ENCODE results near the gene SIGLEC7.
A peak's percentile ranks its signal among the peaks of the same experiment; 100 is the strongest.
"Not testable (repeated sequence)": the region's sequence is repeated elsewhere in the genome, so short reads cannot be mapped to it uniquely, and the experiment has no call there.

Gene SIGLEC7

DNA sequence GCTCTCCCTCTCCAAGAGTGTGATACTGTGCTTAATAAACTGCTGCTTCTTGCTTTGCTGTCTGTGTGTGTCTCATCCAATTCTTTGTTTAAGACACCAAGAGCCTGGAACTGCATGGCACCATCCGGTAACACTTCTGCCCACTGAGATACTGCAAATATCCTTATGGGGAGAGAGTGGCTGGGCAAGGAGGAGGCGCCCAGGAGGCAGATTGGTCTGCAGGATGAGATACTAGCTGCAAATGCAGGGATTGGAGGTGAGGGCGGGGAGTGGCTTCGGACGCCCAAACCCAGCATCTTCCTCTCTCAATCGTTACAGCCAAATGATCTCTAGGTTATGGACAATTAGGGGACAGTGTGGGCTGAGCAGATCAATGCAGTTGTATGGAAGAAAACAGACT lies 1.7 kb upstream of the SIGLEC7 start:
- no peak for DNase-seq

DNA sequence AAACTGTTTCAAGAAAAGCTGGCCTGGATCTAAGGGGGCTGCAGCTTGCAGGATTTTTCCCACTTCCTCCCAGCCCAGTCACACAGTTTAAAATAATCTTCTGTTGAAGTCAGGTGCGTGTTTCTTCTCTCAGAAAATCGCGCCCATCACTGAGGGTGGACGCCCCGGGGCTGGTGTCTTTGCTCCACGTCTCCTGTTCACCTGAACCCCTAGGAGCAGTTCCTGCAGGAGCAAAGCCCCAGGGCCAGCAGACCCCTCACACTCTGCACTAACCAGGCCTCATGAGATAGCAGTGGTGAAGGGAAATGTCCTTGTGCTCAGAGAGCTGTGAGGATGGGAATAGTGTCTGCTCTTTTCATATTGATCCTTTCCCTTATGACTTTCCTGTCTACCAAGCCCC lies 920 bp upstream of the SIGLEC7 start:
- no peak for DNase-seq

DNA sequence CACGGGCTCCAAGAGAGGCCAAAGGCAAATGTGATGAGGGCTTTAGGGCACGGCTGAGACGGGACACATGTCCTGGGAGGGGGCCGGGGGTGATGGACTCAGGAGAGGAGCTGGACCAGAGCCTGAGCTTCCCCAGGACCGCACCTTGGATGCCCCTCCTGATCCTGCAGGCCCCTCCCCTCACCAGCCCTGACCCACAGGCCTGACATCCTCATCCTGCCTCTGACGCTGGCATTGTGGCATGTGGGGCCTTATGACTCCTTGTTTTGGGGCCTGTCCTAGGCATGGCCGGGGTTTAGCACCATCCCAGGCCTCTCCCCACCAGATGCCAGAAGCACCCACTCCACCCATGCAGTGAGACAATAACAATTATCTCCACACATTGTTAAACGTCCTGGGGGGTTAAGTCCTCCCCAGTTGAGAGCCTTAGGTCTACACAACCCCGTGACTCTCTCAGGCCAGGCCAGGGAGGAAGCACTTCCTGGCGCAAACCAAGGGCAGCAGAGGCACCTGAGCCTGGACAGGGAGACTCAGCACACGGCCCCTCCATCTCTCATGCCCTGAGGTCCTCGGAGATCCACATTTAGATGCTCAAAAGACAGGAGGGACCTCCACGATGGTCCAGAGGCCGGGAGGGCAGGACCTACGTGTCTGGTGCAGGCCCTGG lies 841 bp downstream of the SIGLEC7 start:
- DNase-seq: not testable (repeated sequence)

DNA sequence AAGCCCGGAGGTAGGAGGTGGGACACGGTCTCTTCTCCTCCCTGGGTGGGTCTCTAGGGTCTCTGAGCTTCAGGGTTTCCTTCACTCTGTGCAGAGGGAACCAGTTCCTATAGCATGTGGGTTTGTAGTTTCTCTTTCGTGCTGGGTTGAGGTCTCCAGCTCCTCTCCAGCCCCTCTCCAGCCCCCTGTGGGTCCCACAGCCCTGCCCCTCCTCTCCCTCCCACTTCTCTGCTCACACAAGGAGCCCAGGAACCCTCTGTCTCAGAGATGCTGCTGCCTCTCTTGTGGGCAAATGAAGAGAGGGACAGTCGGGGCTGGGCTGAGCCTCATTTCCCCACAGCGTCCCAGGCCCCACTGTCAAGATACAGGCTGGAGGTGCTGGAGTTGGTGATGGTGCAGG lies 1.4 kb downstream of the SIGLEC7 start:
- no peak for DNase-seq

GRCh38 chr19:51144482-51145045 lies 2.5 kb downstream of the SIGLEC7 start:
- no peak for DNase-seq

GRCh38 chr19:51145916-51146493 lies 3.9 kb downstream of the SIGLEC7 start:
- no peak for DNase-seq

DNA sequence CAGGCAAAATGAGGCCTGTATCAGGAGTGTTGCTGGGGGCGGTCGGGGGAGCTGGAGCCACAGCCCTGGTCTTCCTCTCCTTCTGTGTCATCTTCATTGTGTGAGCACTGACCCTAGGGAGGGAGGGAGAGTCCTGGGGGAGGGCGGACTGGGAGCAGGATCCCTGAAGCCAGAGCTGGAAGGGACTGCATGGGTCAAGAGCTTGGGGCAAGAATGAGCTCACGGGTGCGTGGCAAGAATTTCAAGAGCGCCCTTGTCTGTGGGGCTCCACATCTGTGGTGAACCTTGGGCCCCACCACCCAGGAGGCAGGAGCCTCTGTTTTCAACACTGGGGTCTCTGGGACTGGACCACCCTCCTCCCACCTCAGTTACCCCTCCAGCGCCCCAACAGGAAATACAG lies 4.7 kb downstream of the SIGLEC7 start:
- no peak for DNase-seq

GRCh38 chr19:51147663-51148062 lies 5.6 kb downstream of the SIGLEC7 start:
- no peak for DNase-seq

- DNase-seq: no peak
Observed at GRCh38 chr19:51148580-51148979, 6.5 kb downstream of the SIGLEC7 start.

DNA sequence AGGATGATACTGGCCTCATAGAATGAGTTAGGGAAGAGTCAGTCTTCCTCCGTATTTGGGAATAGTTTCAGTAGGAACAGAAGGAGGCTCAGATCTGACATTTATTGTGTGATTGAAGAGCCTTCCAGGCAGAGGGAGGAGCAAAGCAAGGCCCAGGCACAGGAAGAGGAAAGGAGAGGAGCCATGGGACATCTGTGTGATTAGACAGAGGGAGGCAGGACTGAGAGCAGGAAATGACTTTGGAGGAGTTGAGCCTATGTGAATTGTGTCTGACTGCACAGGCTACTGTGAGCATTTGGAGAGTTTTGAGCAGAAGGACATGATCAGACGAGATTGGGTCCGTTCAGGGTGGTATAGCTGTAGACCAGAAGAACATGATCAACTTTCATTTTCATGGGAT lies 8.5 kb downstream of the SIGLEC7 start:
- no peak for DNase-seq

DNA sequence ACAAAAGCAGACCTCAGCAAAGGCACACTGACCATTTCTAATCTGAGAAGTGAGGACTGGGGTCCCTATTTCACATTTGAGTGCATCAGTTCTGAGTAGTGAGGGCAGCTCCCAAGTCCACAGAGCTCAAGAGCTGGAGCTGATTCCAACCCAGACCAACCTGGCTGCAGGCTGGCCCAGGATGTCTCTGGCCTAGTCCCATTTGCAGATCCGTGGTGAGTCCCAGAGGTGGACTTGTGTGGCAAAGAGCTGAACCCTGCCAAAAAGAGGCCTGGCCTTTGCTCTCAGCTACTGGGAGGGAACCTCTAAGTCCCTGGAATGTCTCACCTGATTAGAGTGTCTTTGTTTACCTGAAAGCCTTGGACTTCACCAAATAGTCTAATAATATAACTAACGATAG lies 14.6 kb downstream of the SIGLEC7 start:
- DNase-seq: no peak

- no peak for DNase-seq
Observed at GRCh38 chr19:51157265-51157664, 15.2 kb downstream of the SIGLEC7 start.

DNA sequence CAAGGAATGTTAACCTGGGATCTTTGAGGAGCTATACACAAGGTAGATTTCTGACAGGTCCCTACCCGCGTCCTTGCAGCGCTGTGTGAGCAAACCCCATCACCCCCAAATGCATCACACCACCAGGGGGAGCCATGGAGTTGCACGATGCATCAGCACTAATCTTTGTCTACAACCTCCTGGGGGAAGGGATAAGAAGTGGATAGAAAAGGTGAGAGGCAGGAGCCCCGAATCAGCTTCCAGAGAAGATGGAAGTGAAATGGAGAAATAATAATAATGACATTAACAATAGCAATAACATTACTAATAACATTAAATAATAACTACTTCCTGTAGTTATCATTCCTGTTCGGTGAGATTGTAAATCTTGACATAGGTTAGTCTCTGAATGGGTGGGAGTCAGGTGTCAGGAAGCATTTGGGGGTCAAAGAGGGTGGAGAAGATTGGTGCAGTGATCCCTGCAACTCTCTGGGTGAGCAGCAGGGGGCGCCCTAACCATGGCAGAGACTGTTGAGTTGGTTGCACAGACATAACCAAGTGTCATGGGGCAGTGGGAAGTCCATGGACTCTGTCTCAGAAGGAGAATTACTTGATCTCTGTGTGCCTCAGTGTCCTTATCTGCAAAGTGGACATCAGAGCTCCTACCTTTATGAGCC lies 16.5 kb downstream of the SIGLEC7 start:
- DNase-seq: peak; percentile 8

- DNase-seq: no peak
Observed at GRCh38 chr19:51159656-51160055, 17.6 kb downstream of the SIGLEC7 start.

- DNase-seq: no peak
Observed at GRCh38 chr19:51161266-51161665, 19.2 kb downstream of the SIGLEC7 start.

DNA sequence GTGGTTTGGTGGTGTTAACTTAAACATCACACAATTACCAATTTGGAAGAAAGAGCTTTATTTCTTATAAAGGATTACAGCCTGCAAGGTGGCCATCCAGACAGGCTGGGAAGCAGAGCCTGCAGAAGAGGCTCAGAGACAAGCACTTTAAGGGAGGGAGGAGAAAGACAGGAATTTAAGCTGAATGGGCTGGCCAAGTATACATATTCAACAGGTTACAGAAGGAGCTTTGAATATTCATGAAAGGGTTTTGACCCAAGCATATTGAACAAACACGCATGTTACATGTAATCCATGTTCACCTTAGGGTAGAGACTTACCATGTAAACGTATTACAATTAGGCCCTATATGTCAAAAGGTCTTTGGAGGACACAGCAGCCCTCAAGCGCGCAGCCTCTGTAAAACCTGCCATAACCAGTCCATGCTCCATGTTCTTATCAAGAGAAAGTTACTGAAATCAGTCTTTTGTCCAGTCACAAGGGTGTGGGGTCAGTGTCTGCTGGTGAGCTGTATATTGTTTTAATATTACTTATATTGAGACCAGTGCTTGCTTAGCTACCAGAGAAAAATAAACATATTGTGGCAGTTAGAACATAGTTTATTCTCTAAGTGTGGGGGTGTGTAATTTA lies 19.9 kb downstream of the SIGLEC7 start:
- DNase-seq: no peak

- no peak for DNase-seq
Observed at GRCh38 chr19:51163257-51163656, 21.2 kb downstream of the SIGLEC7 start.

DNA sequence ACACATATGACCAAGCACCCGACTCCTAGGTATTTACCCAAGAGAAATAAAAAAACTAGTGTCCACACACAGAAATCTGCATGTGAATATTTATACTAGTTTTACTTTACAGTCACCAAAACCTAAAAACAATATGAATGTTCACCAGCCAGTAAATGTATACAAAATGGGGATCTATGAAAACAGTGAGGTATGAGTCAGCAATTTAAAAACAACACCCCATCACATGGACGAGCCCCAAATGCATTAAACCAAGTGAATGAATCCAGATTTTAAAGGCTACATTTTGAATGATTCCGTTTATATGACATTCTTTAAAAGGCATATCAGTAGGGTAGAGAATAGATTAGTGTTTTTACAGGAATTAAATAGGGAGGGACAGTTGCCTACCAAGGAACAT lies 22.1 kb downstream of the SIGLEC7 start:
- DNase-seq: no peak

DNA sequence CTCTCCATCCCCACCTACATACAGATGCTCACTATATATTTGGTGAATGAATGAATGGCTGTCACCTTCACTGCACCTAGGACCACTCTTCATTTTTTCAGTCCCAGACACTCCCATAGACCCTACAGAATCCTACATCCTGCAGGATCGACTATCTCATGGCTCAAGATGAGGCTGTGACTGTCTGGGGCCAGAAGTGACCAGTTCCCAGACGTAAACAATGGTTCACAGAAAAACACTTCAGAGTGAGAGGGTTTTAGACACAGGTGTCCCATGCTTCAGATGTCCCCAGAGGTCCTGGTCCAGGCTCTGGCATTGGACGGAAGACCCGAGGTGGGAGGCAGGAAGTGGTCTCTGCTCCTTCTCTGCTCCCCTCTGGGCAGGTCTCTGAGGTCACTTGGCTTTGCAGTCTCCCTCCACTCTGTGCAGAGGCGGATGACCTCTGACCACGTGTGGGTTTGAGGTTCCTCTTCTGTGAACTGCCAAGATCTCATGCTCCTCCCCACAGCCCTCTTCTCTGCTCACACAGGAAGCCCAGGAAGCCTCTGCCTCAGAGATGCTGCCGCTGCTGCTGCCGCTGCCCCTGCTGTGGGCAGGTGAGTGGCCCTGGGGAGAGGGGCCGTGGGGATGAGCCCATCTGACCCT lies 24.9 kb downstream of the SIGLEC7 start:
- DNase-seq: no peak

DNA sequence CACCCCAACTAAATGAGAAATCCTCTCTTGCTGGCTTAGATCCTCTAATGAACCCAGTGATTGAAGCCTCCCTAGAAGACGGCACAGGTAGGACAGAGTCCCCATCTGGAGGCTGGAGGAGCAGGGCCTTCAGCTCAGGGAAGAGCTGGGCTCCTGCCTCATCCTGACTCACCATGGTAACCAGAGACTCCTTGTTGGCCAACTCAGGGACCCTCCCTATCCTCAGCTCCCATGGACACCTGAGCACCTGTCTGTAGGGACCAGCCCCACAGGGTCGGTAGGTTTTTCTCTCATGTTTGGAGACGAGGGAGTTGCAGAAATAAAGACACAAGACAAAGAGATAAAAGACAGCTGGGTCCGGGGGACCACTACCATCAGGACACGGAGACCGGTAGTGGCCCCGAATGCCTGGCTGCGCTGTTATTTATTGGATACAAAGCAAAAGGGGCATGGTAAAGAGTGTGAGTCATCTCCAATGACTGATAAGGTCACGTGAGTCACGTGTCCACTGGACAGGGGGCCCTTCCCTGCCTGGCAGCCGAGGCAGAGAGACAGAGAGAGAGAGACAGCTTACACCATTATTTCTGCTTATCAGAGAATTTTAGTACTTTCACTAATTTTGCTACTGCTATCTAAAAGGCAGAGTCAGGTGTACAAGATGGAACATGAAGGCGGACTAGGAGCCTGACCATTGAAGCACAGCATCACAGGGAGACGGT lies 26.6 kb downstream of the SIGLEC7 start:
- DNase-seq: no peak

GRCh38 chr19:51169283-51169918 lies 27.3 kb downstream of the SIGLEC7 start:
- peak; percentile 54 for DNase-seq

- DNase-seq: no peak
Observed at GRCh38 chr19:51172223-51172622, 30.1 kb downstream of the SIGLEC7 start.

All from NCI-H1105 treated with DMSO at 0.1 percent for 48 hours (cell line).